ENCODE results near the gene KYNU. TPM values are rescaled to one million over a fixed set of nuclear protein-coding genes. Genes with fewer than 3 reads are reported as not detected.

KYNU gene
- total RNA-seq (10 to 100 TPM in 1 of 5 experiments, 1 to 10 TPM in 2, under 1 TPM in 1, not detected in 1; 0.94 to 23.4 (median 2.1) TPM), polyA plus RNA-seq (under 1 TPM in 1 of 2 donors, not detected in 1; 0.13 TPM), total RNA-seq (1.1 reads per million)

DNA sequence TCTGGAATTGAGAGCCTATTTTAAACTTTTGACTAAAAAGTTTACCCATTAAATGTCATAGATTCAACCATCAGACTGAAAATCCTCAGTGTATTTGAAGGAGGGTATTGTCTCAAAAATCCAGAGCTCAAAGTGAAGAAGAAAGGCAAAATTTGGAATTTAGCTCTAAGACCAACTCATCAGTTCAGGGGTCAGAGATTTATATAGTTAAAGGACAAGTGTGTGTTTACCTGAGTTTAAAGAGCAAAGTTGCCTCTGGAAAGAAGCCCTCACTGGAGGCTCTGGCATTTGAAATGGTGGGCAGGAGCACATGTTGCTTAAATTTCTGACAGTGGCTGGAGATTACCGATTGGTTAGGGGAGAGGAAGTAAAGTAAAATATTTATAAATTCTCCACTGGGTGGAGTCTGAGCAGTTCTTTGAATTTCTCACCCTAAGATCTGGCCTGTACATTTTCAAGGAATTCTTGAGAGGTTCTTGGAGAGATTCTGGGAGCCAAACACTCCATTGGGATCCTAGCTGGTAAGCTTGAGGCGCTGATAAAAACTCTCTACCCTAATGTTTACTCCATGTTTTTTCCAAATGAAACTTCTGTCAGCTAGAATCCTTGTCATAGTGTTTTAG is at the start of gene KYNU:
TSS of gene KYNU (plus strand) at position 449 of the 623 bp plus-strand sequence. CDS start 7,704 bp downstream, outside the sequence.
- no peaks in the 10 kb centered on the region for H3K9me3 ChIP-seq (ENCODE audit: control insufficient read depth in 2 of 3, low read length in 3 of 3)
- no peak for DNase-seq
- Mint-ChIP-seq H3K27ac (no peak within 1 kb of the TSS), H3K36me3 (no peaks in the 10 kb centered on the region), H3K4me1 (peaks cover 0 to 4% (median 0%) of the 10 kb centered on the region in 7 donors), H3K4me3 (no peak within 1 kb of the TSS), H3K9me3 (peaks cover 0 to 5% (median 0%) of the 10 kb centered on the region in 11 donors), H3K27me3 (peaks cover 0 to 8% (median 0%) of the 10 kb centered on the region in 5 donors)
- CTCF ChIA-PET: no interaction called here
- H3K27ac ChIP-seq (ENCODE audit: low read depth, low read length): no peak within 1 kb of the TSS
- H3K4me1 ChIP-seq (ENCODE audit: control insufficient read depth in 2 of 2, insufficient read depth in 2 of 2, low read length in 2 of 2): no peaks in the 10 kb centered on the region
- H3K4me3 ChIP-seq (ENCODE audit: low read length): no peak within 1 kb of the TSS
- intact Hi-C loops (cut with micrococcal nuclease): no loop called here
- peak; percentile 28 for ATAC-seq
- POLR2A ChIA-PET: no interaction called here
- no peaks in the 10 kb centered on the region for H3K36me3 ChIP-seq (ENCODE audit: control insufficient read depth in 2 of 3, insufficient read depth in 3 of 3, low read length in 3 of 3)
- H3K27me3 ChIP-seq (ENCODE audit: control insufficient read depth in 2 of 2, insufficient read depth in 2 of 2, low read length in 2 of 2): no peaks in the 10 kb centered on the region

DNA sequence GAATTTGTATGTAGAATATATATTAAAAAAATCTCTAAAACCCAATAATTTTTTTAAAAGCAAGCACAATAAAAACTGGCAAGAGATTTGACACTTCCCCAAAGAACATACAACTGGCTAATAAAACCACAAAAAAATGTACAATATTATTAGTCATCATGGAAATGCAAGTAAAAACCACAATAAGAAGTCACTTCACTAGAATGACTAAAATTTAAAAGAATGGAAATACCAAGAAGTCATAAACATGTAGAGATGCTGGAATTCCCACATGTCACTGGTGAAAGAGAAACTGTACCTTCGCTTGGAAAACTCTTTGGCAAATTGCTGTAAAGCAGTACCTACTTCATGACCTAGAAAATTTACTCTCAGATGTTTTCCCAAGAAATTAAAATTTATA is 43.4 kb upstream of the KYNU start:
- H3K4me3 ChIP-seq (ENCODE audit: low read length): no peak overlapping the region
- ChIA-PET CTCF (no interaction called here), POLR2A (no interaction called here)
- Mint-ChIP-seq H3K27ac (no peak overlapping the region), H3K27me3 (no peaks in the 10 kb centered on the region), H3K36me3 (no peaks in the 10 kb centered on the region), H3K4me3 (no peak overlapping the region), H3K9me3 (peaks cover 0 to 4% (median 0%) of the 10 kb centered on the region in 11 donors), H3K4me1 (no peaks in the 10 kb centered on the region)
- ATAC-seq: no peak
- H3K36me3 ChIP-seq (ENCODE audit: control insufficient read depth in 2 of 3, insufficient read depth in 3 of 3, low read length in 3 of 3): no peaks in the 10 kb centered on the region
- intact Hi-C loops (cut with micrococcal nuclease): no loop called here
- H3K9me3 ChIP-seq (ENCODE audit: control insufficient read depth in 2 of 3, low read length in 3 of 3): no peaks in the 10 kb centered on the region
- no peak for DNase-seq
- H3K27ac ChIP-seq (ENCODE audit: low read depth, low read length): no peak overlapping the region
- no peaks in the 10 kb centered on the region for H3K4me1 ChIP-seq (ENCODE audit: control insufficient read depth in 2 of 2, insufficient read depth in 2 of 2, low read length in 2 of 2)
- H3K27me3 ChIP-seq (ENCODE audit: control insufficient read depth in 2 of 2, insufficient read depth in 2 of 2, low read length in 2 of 2): no peaks in the 10 kb centered on the region

DNA sequence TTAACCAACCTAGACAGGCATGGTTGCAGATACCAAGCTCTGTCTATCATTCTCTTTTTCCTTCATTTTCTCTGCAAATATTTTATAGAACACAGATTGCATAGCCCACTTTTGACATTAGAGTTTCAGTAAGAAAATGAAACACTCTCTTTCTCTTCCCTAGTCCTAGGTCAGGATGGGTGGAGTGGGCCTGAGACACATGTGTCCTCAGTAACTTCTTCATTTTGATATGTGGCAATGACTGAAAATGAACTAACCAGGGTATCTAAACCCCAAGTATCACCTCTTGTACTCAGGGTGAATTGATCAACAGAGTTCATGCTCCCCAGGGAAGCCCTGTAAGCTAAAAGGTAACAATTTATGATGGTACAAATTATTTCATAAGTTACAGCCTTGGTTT is 37.0 kb upstream of the KYNU start:
- H3K9me3 Mint-ChIP-seq: peaks cover 0 to 4% (median 0%) of the 10 kb centered on the region in 11 donors
- H3K27ac Mint-ChIP-seq: no peak overlapping the region
- H3K9me3 ChIP-seq (ENCODE audit: control insufficient read depth in 2 of 3, low read length in 3 of 3): no peaks in the 10 kb centered on the region
- CTCF ChIA-PET: no interaction called here
- H3K36me3 ChIP-seq (ENCODE audit: control insufficient read depth in 2 of 3, insufficient read depth in 3 of 3, low read length in 3 of 3): no peaks in the 10 kb centered on the region
- H3K4me3 ChIP-seq (ENCODE audit: low read length): no peak overlapping the region
- no peak for DNase-seq
- H3K36me3 Mint-ChIP-seq: no peaks in the 10 kb centered on the region
- intact Hi-C loops (cut with micrococcal nuclease): no loop called here
- no peaks in the 10 kb centered on the region for H3K27me3 ChIP-seq (ENCODE audit: control insufficient read depth in 2 of 2, insufficient read depth in 2 of 2, low read length in 2 of 2)
- H3K4me1 ChIP-seq (ENCODE audit: control insufficient read depth in 2 of 2, insufficient read depth in 2 of 2, low read length in 2 of 2): no peaks in the 10 kb centered on the region
- POLR2A ChIA-PET: no interaction called here
- peak; percentile 70 for ATAC-seq
- H3K27me3 Mint-ChIP-seq: no peaks in the 10 kb centered on the region
- no peak overlapping the region for H3K27ac ChIP-seq (ENCODE audit: low read depth, low read length)
- H3K4me1 Mint-ChIP-seq: no peaks in the 10 kb centered on the region
- H3K4me3 Mint-ChIP-seq: no peak overlapping the region

DNA sequence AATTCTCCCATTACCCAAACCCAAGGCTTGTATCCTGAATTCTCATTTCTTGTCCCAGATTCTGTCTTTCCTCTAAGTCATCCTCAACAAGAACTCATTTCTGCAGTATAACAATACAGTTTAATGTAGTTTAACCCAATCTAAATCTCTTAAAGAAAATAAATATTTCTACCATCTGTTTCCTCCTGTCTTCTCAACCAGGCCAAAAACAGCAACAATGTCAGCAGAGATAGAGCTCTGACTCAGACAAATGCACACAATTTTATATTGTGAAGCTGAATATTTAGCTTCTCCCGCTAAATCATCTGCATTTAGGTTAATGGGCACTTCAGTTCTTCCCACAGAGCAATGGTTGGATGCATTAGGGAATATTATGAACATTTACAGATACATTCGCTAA is 35.7 kb upstream of the KYNU start:
- Histone ChIP-seq H3K27me3 (ENCODE audit: control insufficient read depth in 2 of 2, insufficient read depth in 2 of 2, low read length in 2 of 2) (no peaks in the 10 kb centered on the region), H3K36me3 (ENCODE audit: control insufficient read depth in 2 of 3, insufficient read depth in 3 of 3, low read length in 3 of 3) (no peaks in the 10 kb centered on the region), H3K4me1 (ENCODE audit: control insufficient read depth in 2 of 2, insufficient read depth in 2 of 2, low read length in 2 of 2) (no peaks in the 10 kb centered on the region), H3K4me3 (ENCODE audit: low read length) (no peak overlapping the region), H3K27ac (ENCODE audit: low read depth, low read length) (no peak overlapping the region), H3K9me3 (ENCODE audit: control insufficient read depth in 2 of 3, low read length in 3 of 3) (no peaks in the 10 kb centered on the region)
- H3K27me3 Mint-ChIP-seq: no peaks in the 10 kb centered on the region
- DNase-seq: no peak
- peaks cover 0 to 4% (median 0%) of the 10 kb centered on the region in 11 donors for H3K9me3 Mint-ChIP-seq
- no peaks in the 10 kb centered on the region for H3K36me3 Mint-ChIP-seq
- POLR2A ChIA-PET: no interaction called here
- H3K27ac Mint-ChIP-seq: no peak overlapping the region
- H3K4me3 Mint-ChIP-seq: no peak overlapping the region
- H3K4me1 Mint-ChIP-seq: peaks cover 0 to under 1% (median 0%) of the 10 kb centered on the region in 7 donors
- intact Hi-C loops (cut with micrococcal nuclease): no loop called here
- CTCF ChIA-PET: no interaction called here
- ATAC-seq: no peak

DNA sequence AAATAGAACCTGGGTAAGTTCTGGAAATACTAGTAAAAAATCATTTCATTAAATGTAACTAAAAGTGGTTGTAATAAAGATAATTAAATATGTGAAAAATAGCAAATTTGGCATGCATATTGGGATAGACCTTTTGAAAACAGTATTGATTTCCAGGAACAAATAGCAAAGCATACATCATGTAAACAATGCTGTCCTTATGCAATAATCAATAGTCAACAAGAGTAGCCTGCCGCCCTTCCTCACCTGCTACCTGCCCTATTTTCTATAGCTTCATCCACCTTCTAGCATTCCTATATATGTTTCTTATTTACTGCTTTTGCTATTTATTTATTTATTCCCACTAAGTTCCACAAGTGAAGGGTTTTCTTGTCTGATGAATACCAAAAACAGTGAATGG is 35.1 kb upstream of the KYNU start:
- H3K4me3 ChIP-seq (ENCODE audit: low read length): no peak overlapping the region
- ATAC-seq (no peak), DNase-seq (no peak)
- Mint-ChIP-seq H3K27ac (no peak overlapping the region), H3K9me3 (peaks cover 0 to 4% (median 0%) of the 10 kb centered on the region in 11 donors), H3K4me1 (peaks cover 0 to 2% (median 0%) of the 10 kb centered on the region in 7 donors), H3K27me3 (no peaks in the 10 kb centered on the region), H3K4me3 (no peak overlapping the region), H3K36me3 (no peaks in the 10 kb centered on the region)
- ChIA-PET CTCF (no interaction called here), POLR2A (no interaction called here)
- no peaks in the 10 kb centered on the region for H3K9me3 ChIP-seq (ENCODE audit: control insufficient read depth in 2 of 3, low read length in 3 of 3)
- H3K36me3 ChIP-seq (ENCODE audit: control insufficient read depth in 2 of 3, insufficient read depth in 3 of 3, low read length in 3 of 3): no peaks in the 10 kb centered on the region
- no peak overlapping the region for H3K27ac ChIP-seq (ENCODE audit: low read depth, low read length)
- intact Hi-C loops (cut with micrococcal nuclease): no loop called here
- H3K4me1 ChIP-seq (ENCODE audit: control insufficient read depth in 2 of 2, insufficient read depth in 2 of 2, low read length in 2 of 2): no peaks in the 10 kb centered on the region
- H3K27me3 ChIP-seq (ENCODE audit: control insufficient read depth in 2 of 2, insufficient read depth in 2 of 2, low read length in 2 of 2): no peaks in the 10 kb centered on the region

DNA sequence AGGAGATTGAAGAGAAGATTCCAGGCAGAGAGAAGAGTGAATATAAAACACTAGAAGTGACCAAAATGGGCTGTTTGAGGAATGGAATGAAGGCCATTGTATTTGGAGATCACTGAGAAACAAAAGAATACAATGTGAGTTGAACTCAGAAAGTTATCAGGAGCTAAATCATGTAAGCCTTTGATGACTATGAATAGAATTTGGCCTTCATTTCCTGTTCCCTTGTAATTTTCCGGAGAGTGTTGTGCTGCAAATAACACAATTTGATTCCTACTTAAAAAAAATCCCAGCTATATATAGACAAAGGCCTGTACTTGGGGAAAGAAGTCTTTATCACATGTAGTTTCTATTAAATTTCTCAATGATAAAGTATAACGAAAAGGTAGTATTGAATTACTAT is 33.7 kb upstream of the KYNU start:
- no peaks in the 10 kb centered on the region for H3K4me1 ChIP-seq (ENCODE audit: control insufficient read depth in 2 of 2, insufficient read depth in 2 of 2, low read length in 2 of 2)
- H3K27me3 ChIP-seq (ENCODE audit: control insufficient read depth in 2 of 2, insufficient read depth in 2 of 2, low read length in 2 of 2): no peaks in the 10 kb centered on the region
- no peak overlapping the region for H3K4me3 ChIP-seq (ENCODE audit: low read length)
- no peak overlapping the region for H3K27ac ChIP-seq (ENCODE audit: low read depth, low read length)
- ATAC-seq (no peak), DNase-seq (no peak)
- Mint-ChIP-seq H3K4me1 (peaks cover 0 to 2% (median 0%) of the 10 kb centered on the region in 7 donors), H3K9me3 (peaks cover 0 to 4% (median 0%) of the 10 kb centered on the region in 11 donors), H3K36me3 (no peaks in the 10 kb centered on the region), H3K27ac (no peak overlapping the region), H3K4me3 (no peak overlapping the region), H3K27me3 (no peaks in the 10 kb centered on the region)
- intact Hi-C loops (cut with micrococcal nuclease): no loop called here
- no peaks in the 10 kb centered on the region for H3K36me3 ChIP-seq (ENCODE audit: control insufficient read depth in 2 of 3, insufficient read depth in 3 of 3, low read length in 3 of 3)
- CTCF ChIA-PET: no interaction called here
- no peaks in the 10 kb centered on the region for H3K9me3 ChIP-seq (ENCODE audit: control insufficient read depth in 2 of 3, low read length in 3 of 3)
- POLR2A ChIA-PET: no interaction called here

DNA sequence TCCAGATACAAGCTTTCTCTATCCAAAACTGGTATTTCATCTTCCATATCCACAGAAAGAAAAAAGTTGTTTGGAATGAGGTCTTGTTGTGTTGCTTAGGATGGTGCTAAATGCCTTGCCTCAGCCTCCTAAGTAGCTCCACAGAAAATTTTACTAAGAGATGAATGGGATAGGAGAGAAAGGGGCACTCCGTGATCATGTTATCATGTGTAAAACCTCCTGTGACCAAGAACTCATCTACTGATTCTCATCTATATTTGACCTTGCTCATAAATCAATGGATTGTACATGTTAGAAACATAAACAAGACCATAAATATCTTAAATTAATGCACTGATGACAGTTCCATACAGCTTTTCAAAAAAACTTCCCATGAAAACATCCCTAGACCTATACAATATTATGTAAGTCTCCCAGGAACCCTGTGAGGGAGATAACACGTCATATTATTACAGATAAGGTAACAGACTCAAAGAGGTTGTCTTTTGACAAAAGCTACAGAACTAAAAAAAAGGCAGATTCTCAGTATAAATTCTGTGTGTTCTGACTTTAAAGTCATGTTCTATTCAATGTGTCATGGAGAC is 29.3 kb upstream of the KYNU start:
- CTCF ChIA-PET: no interaction called here

More for the DNA sequence above, 29.3 kb upstream of the KYNU start:
- no peaks in the 10 kb centered on the region for H3K36me3 Mint-ChIP-seq
- no peaks in the 10 kb centered on the region for H3K9me3 ChIP-seq (ENCODE audit: control insufficient read depth in 2 of 3, low read length in 3 of 3)
- peaks cover 0 to 5% (median 0%) of the 10 kb centered on the region in 5 donors for H3K27me3 Mint-ChIP-seq
- no peaks in the 10 kb centered on the region for H3K27me3 ChIP-seq (ENCODE audit: control insufficient read depth in 2 of 2, insufficient read depth in 2 of 2, low read length in 2 of 2)
- H3K27ac ChIP-seq (ENCODE audit: low read depth, low read length): no peak overlapping the region
- intact Hi-C loops (cut with micrococcal nuclease): no loop called here
- H3K4me1 ChIP-seq (ENCODE audit: control insufficient read depth in 2 of 2, insufficient read depth in 2 of 2, low read length in 2 of 2): no peaks in the 10 kb centered on the region
- no peaks in the 10 kb centered on the region for H3K36me3 ChIP-seq (ENCODE audit: control insufficient read depth in 2 of 3, insufficient read depth in 3 of 3, low read length in 3 of 3)
- H3K4me3 Mint-ChIP-seq: no peak overlapping the region
- H3K9me3 Mint-ChIP-seq: peaks cover 0 to 4% (median 0%) of the 10 kb centered on the region in 11 donors
- ATAC-seq (no peak), DNase-seq (no peak)
- H3K27ac Mint-ChIP-seq: no peak overlapping the region
- POLR2A ChIA-PET: no interaction called here
- H3K4me1 Mint-ChIP-seq: peaks cover 0 to 2% (median 0%) of the 10 kb centered on the region in 7 donors
- no peak overlapping the region for H3K4me3 ChIP-seq (ENCODE audit: low read length)
